Chondrocyte (in vitro differentiated cells): ENCODE measurements around the gene PRSS1. TPM values are rescaled to one million over a fixed set of nuclear protein-coding genes. Genes with fewer than 3 reads are reported as not detected.
"Not testable (repeated sequence)": the region's sequence is repeated elsewhere in the genome, so short reads cannot be mapped to it uniquely, and the experiment has no call there.

Source experiments
- DNase-seq: peaks from one replicate; pipeline ENCODE4 v3.0.0; 2021; ENCODE audit warnings: mixed read lengths, low spot score
- H3K27ac Mint-ChIP-seq: one replicate; pipeline ENCODE4 v1.8.0; 2021; ENCODE audit warnings: mild to moderate bottlenecking, moderate library complexity, mixed read lengths; ENCODE audit not compliant: unreplicated experiment
- H3K27me3 Mint-ChIP-seq: 2 replicates; pipeline ENCODE4 v1.8.0; 2021; ENCODE audit warnings: low read depth, mixed read lengths
- H3K36me3 Mint-ChIP-seq: 2 replicates; pipeline ENCODE4 v1.8.0; 2021; ENCODE audit warnings: low read depth, mixed read lengths
- H3K4me1 Mint-ChIP-seq: 2 replicates; pipeline ENCODE4 v1.8.0; 2021; ENCODE audit warnings: low read depth, mild to moderate bottlenecking, mixed read lengths
- H3K4me3 Mint-ChIP-seq: one replicate; pipeline ENCODE4 v1.8.0; 2021; ENCODE audit warnings: mild to moderate bottlenecking, moderate library complexity, mixed read lengths; ENCODE audit not compliant: unreplicated experiment
- H3K9me3 Mint-ChIP-seq: 2 replicates; pipeline ENCODE4 v1.8.0; 2021; ENCODE audit warnings: low read depth, mixed read lengths
- total RNA-seq: library from RNA; stranded (reverse); gene quantifications from 3 replicates; pipeline ENCODE4 v1.2.1, GENCODE V29; 2021
- TF ChIP-seq, protein P1 (sequence below): fragments of 200-600 bp; sonication (generic); IDR thresholded peaks from 2 replicates; pipeline ENCODE4 v1.5.0; 2021; ENCODE audit warnings: antibody characterized with exemption, mild to moderate bottlenecking, moderate library complexity

The PRSS1 gene
- total RNA-seq, 1 donor from 2014 or later: not detected

- H3K36me3 Mint-ChIP-seq: no peaks in the 10 kb centered on the region
Measured at GRCh38 chr7:142750321-142750938, 1.2 kb downstream of the PRSS1 start.

GRCh38 chr7:142751526-142752175 is 2.4 kb downstream of the PRSS1 start:
- not testable (repeated sequence) for H3K9me3 Mint-ChIP-seq, H3K27ac Mint-ChIP-seq, DNase-seq, H3K4me1 Mint-ChIP-seq, H3K36me3 Mint-ChIP-seq, H3K4me3 Mint-ChIP-seq
- peaks cover 24% of the 10 kb centered on the region for H3K27me3 Mint-ChIP-seq

More at GRCh38 chr7:142750321-142750938, 1.2 kb downstream of the PRSS1 start:
- Mint-ChIP-seq H3K27me3 (peaks cover 24% of the 10 kb centered on the region), H3K9me3 (no peaks in the 10 kb centered on the region), H3K4me1 (no peaks in the 10 kb centered on the region), H3K4me3 (no peak overlapping the region), H3K27ac (no peak overlapping the region)
- TF ChIP-seq, protein P1, sequence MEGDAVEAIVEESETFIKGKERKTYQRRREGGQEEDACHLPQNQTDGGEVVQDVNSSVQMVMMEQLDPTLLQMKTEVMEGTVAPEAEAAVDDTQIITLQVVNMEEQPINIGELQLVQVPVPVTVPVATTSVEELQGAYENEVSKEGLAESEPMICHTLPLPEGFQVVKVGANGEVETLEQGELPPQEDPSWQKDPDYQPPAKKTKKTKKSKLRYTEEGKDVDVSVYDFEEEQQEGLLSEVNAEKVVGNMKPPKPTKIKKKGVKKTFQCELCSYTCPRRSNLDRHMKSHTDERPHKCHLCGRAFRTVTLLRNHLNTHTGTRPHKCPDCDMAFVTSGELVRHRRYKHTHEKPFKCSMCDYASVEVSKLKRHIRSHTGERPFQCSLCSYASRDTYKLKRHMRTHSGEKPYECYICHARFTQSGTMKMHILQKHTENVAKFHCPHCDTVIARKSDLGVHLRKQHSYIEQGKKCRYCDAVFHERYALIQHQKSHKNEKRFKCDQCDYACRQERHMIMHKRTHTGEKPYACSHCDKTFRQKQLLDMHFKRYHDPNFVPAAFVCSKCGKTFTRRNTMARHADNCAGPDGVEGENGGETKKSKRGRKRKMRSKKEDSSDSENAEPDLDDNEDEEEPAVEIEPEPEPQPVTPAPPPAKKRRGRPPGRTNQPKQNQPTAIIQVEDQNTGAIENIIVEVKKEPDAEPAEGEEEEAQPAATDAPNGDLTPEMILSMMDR: no peak
- no peak for DNase-seq

DNA sequence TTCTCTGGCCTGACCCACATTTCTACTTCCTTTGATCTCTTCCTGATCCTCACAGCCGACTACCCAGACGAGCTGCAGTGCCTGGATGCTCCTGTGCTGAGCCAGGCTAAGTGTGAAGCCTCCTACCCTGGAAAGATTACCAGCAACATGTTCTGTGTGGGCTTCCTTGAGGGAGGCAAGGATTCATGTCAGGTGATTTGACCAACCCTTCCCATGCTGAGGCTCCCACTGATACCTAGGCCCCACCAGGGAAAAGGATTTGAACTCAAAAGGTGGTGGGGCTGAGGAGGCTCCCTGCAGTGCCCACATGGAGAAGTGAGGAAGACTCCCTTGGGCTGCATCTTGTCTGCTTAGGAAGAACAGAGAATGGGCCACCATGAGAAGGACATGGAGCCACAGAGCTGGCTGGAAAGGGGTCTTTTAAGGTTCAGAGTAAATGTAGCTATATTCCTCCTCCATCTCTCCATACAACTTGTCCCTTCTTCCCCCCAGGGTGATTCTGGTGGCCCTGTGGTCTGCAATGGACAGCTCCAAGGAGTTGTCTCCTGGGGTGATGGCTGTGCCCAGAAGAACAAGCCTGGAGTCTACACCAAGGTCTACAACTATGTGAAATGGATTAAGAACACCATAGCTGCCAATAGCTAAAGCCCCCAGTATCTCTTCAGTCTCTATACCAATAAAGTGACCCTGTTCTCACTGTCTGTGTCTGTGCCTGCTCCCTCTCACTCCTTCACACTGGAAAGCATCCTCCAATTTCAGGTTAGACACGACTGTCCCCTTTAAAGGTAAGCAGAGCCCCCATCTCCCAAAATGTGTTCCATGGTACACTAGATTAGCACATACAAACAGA is 3.3 kb downstream of the PRSS1 start:
- H3K4me1 Mint-ChIP-seq: no peaks in the 10 kb centered on the region
- no peak overlapping the region for H3K4me3 Mint-ChIP-seq
- no peak for DNase-seq

GRCh38 chr7:142753366-142753765 is 4.1 kb downstream of the PRSS1 start:
- Mint-ChIP-seq H3K4me1 (no peaks in the 10 kb centered on the region), H3K36me3 (no peaks in the 10 kb centered on the region), H3K9me3 (no peaks in the 10 kb centered on the region), H3K27ac (no peak overlapping the region), H3K27me3 (peaks cover 24% of the 10 kb centered on the region), H3K4me3 (no peak overlapping the region)
- no peak for DNase-seq
- TF ChIP-seq, protein P1: no peak

More for the DNA sequence above, 3.3 kb downstream of the PRSS1 start:
- TF ChIP-seq, protein P1: no peak
- no peaks in the 10 kb centered on the region for H3K9me3 Mint-ChIP-seq
- no peaks in the 10 kb centered on the region for H3K36me3 Mint-ChIP-seq
- H3K27ac Mint-ChIP-seq: no peak overlapping the region
- peaks cover 25% of the 10 kb centered on the region for H3K27me3 Mint-ChIP-seq

GRCh38 chr7:142753925-142754491 is 4.7 kb downstream of the PRSS1 start:
- not testable (repeated sequence) for H3K36me3 Mint-ChIP-seq, H3K4me1 Mint-ChIP-seq, H3K4me3 Mint-ChIP-seq, H3K27ac Mint-ChIP-seq, H3K9me3 Mint-ChIP-seq, DNase-seq
- peaks cover 24% of the 10 kb centered on the region for H3K27me3 Mint-ChIP-seq
